ENCODE data around the gene LNX1. TPM values are rescaled to one million over a fixed set of nuclear protein-coding genes. Genes with fewer than 3 reads are reported as not detected.

The LNX1 gene
- total RNA-seq, 2 experiments from 2014 or later = not detected

DNA sequence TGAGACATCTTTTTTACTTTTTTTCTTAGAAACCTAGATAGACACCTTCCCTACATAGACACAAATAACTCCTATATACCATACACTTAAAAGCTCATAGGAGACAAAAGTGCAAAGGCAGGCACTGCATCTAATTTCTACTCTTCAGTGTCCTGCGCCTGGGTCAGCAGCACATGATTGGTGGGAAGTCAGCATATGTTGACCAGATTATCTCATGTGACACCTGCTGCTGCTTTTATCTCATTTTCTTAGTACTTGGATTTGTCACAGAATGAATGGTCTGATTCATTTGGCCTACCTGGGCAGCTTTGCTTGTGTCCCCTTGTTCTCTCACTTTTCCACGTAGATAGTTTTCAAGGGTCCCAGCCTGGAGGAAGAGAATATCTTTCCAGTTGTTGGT is 24.9 kb upstream of the LNX1 start:
- no peaks in the 10 kb centered on the region for H3K4me1 ChIP-seq (ENCODE audit: insufficient read depth, low read length, poor library complexity, severe bottlenecking)
- H3K4me2 ChIP-seq (ENCODE audit: low read length) = no peak overlapping the region
- no peak for TF ChIP-seq EZH2phosphoT487 (IDR thresholded peaks at IDR 0.05; ENCODE audit: borderline replicate concordance, low read depth, low read length)
- TF ChIP-seq, protein P1, sequence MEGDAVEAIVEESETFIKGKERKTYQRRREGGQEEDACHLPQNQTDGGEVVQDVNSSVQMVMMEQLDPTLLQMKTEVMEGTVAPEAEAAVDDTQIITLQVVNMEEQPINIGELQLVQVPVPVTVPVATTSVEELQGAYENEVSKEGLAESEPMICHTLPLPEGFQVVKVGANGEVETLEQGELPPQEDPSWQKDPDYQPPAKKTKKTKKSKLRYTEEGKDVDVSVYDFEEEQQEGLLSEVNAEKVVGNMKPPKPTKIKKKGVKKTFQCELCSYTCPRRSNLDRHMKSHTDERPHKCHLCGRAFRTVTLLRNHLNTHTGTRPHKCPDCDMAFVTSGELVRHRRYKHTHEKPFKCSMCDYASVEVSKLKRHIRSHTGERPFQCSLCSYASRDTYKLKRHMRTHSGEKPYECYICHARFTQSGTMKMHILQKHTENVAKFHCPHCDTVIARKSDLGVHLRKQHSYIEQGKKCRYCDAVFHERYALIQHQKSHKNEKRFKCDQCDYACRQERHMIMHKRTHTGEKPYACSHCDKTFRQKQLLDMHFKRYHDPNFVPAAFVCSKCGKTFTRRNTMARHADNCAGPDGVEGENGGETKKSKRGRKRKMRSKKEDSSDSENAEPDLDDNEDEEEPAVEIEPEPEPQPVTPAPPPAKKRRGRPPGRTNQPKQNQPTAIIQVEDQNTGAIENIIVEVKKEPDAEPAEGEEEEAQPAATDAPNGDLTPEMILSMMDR (conservative IDR thresholded peaks at IDR 0.05; ENCODE audit: low read length) = no peak
- H2AFZ ChIP-seq (ENCODE audit: low read length) = no peak overlapping the region
- H3K4me3 ChIP-seq (ENCODE audit: low read depth, low read length, poor library complexity, severe bottlenecking) = no peak overlapping the region
- DNase-seq (ENCODE audit: low spot score) = no peak
- BruUV-seq (replicated peaks) = no TSS peak
- H3K36me3 ChIP-seq (ENCODE audit: insufficient read depth, low read length) = no peaks in the 10 kb centered on the region
- H3K9me2 ChIP-seq (ENCODE audit: insufficient read depth, low read length) = no peaks in the 10 kb centered on the region
- ChIA-PET POLR2A (interaction anchor here (0.7 to 1.4 kb wide), 4 partner anchors 10 to 1040 kb away, joined by 3 read pairs; no protein-coding TSS in a partner anchor), CTCF (ENCODE audit: unreplicated experiment) (no interaction called here)
- no peaks in the 10 kb centered on the region for H3K79me2 ChIP-seq (ENCODE audit: insufficient read depth, low read depth, low read length)
- intact Hi-C loops (cut with micrococcal nuclease; ENCODE audit: unreplicated experiment) = no loop called here
- no peaks in the 10 kb centered on the region for H4K20me1 ChIP-seq (ENCODE audit: insufficient read depth, low read length)
- no peaks in the 10 kb centered on the region for H3K9me3 ChIP-seq (ENCODE audit: low read length)
- H3K27ac ChIP-seq (ENCODE audit: low read depth, low read length, poor library complexity, severe bottlenecking) = no peak overlapping the region

DNA sequence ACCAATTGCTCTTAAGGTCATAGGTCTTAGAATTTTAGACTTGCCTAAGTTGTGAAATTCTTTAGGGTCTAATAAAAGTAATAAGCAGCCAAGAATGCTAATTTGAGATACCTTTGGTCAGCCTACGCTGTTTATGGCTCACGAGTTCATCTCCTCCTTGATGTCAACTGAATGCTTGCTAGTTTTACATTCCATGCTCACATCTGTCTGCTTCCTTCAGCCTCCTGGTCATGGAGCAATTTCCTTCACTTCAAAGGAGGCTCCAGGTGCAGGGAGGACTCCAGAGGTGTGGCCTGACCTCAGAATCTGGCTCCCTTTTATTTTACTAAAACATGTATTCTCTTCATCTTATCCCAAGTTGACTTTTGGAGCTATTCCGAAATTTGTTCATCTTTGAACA is 23.3 kb upstream of the LNX1 start:
- H3K79me2 ChIP-seq (ENCODE audit: insufficient read depth, low read depth, low read length) = no peaks in the 10 kb centered on the region
- intact Hi-C loops (cut with micrococcal nuclease; ENCODE audit: unreplicated experiment) = no loop called here
- H3K4me1 ChIP-seq (ENCODE audit: insufficient read depth, low read length, poor library complexity, severe bottlenecking) = no peaks in the 10 kb centered on the region
- no peak overlapping the region for H3K4me2 ChIP-seq (ENCODE audit: low read length)
- TF ChIP-seq, protein P1 (conservative IDR thresholded peaks at IDR 0.05; ENCODE audit: low read length) = peak; percentile 32; the same call in 1 of the 2 replicates
- no peak for TF ChIP-seq EZH2phosphoT487 (IDR thresholded peaks at IDR 0.05; ENCODE audit: borderline replicate concordance, low read depth, low read length)
- H3K27ac ChIP-seq (ENCODE audit: low read depth, low read length, poor library complexity, severe bottlenecking) = no peak overlapping the region
- ChIA-PET CTCF (ENCODE audit: unreplicated experiment) (no interaction called here), POLR2A (no interaction called here)
- H4K20me1 ChIP-seq (ENCODE audit: insufficient read depth, low read length) = no peaks in the 10 kb centered on the region
- no peaks in the 10 kb centered on the region for H3K9me2 ChIP-seq (ENCODE audit: insufficient read depth, low read length)
- no peaks in the 10 kb centered on the region for H3K9me3 ChIP-seq (ENCODE audit: low read length)
- no peak overlapping the region for H3K4me3 ChIP-seq (ENCODE audit: low read depth, low read length, poor library complexity, severe bottlenecking)
- H3K36me3 ChIP-seq (ENCODE audit: insufficient read depth, low read length) = no peaks in the 10 kb centered on the region
- peak; percentile 8 for DNase-seq (ENCODE audit: low spot score)
- BruUV-seq (replicated peaks) = no TSS peak
- H2AFZ ChIP-seq (ENCODE audit: low read length) = no peak overlapping the region

DNA sequence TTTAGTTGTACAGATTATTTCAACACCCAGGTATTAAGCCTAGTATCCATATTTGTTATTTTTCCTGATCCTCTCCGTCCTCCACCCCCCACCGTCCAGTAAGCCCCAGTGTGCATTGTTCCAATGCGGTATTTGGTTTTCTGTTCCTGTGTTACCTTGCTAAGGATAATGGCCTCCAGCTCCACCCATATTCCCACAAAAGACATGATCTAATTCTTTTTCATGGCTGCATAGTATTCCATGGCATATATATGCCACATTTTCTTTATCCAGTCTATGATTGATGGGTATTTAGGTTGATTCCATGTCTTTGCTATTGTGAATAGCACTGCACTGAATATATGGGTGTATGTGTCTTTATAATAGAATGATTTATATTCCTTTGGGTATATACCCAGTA is 22.1 kb upstream of the LNX1 start:
- Histone ChIP-seq H3K36me3 (ENCODE audit: insufficient read depth, low read length) (no peaks in the 10 kb centered on the region), H3K4me2 (ENCODE audit: low read length) (no peak overlapping the region), H3K4me3 (ENCODE audit: low read depth, low read length, poor library complexity, severe bottlenecking) (no peak overlapping the region), H2AFZ (ENCODE audit: low read length) (no peak overlapping the region), H3K4me1 (ENCODE audit: insufficient read depth, low read length, poor library complexity, severe bottlenecking) (no peaks in the 10 kb centered on the region), H4K20me1 (ENCODE audit: insufficient read depth, low read length) (no peaks in the 10 kb centered on the region), H3K79me2 (ENCODE audit: insufficient read depth, low read depth, low read length) (no peaks in the 10 kb centered on the region), H3K9me3 (ENCODE audit: low read length) (no peaks in the 10 kb centered on the region), H3K27ac (ENCODE audit: low read depth, low read length, poor library complexity, severe bottlenecking) (no peak overlapping the region), H3K9me2 (ENCODE audit: insufficient read depth, low read length) (no peaks in the 10 kb centered on the region)
- no peak for DNase-seq (ENCODE audit: low spot score)
- intact Hi-C loops (cut with micrococcal nuclease; ENCODE audit: unreplicated experiment) = no loop called here
- BruUV-seq (replicated peaks) = no TSS peak
- CTCF ChIA-PET (ENCODE audit: unreplicated experiment) = no interaction called here
- TF ChIP-seq, protein P1 (conservative IDR thresholded peaks at IDR 0.05; ENCODE audit: low read length) = no peak
- TF ChIP-seq EZH2phosphoT487 (IDR thresholded peaks at IDR 0.05; ENCODE audit: borderline replicate concordance, low read depth, low read length) = no peak
- POLR2A ChIA-PET = no interaction called here

Data from OCI-LY7 (cell line).